Caco-2 (cell line): ENCODE measurements around the gene NFAT5. TPM values are rescaled to one million over a fixed set of nuclear protein-coding genes. Genes with fewer than 3 reads are reported as not detected.
"Not testable (repeated sequence)": the region's sequence is repeated elsewhere in the genome, so short reads cannot be mapped to it uniquely, and the experiment has no call there.

ENCODE experiments used
- BruUV-seq: library from RNA; stranded (reverse); fragments of 400-500 nt; replicated peaks from 2 replicates; lab custom pipeline; 2021; lab: Mats Ljungman, UMichigan
- CTCF ChIA-PET: fragments of 300-600 bp; sonication (Branson Sonifier 250); formaldehyde crosslinking; loops from one replicate; lab custom pipeline; 2022; ENCODE audit warnings: antibody characterized with exemption; lab: Charles Lee
- POLR2A ChIA-PET: fragments of 300-600 bp; sonication (Branson Sonifier 250); formaldehyde crosslinking; loops from one replicate; lab custom pipeline; 2022; ENCODE audit warnings: antibody characterized with exemption; lab: Charles Lee
- DNase-seq, 2 experiments: peaks; one replicate each; pipeline versions ENCODE4 v3.0.0 to v3.0.0-alpha.2; 2020 to 2022
- H3K27me3 ChIP-seq: replicated peaks from 2 replicates; pipeline ENCODE4 v1.6.0; 2011; ENCODE audit warnings: low read length; ENCODE audit not compliant: control insufficient read depth, insufficient read depth
- H3K36me3 ChIP-seq: 2 replicates; pipeline ENCODE4 v1.5.1; 2011; ENCODE audit warnings: low read length; ENCODE audit not compliant: control insufficient read depth, insufficient read depth
- H3K4me1 ChIP-seq: fragments of 250-450 bp; sonication (Bioruptor Pico); 2 replicates; pipeline ENCODE4 v1.5.1; 2020; ENCODE audit warnings: mild to moderate bottlenecking
- H3K4me3 ChIP-seq: 2 replicates; pipeline ENCODE4 v1.5.1; 2011; ENCODE audit warnings: low read depth, mild to moderate bottlenecking, control low read depth, low read length
- H3K9me3 ChIP-seq: fragments of 250-450 bp; sonication (Bioruptor Pico); 2 replicates; pipeline ENCODE4 v1.5.1; 2020; ENCODE audit warnings: mild to moderate bottlenecking, moderate library complexity
- H3K27ac Mint-ChIP-seq: one replicate; pipeline ENCODE4 v1.8.0; 2022; ENCODE audit warnings: mixed read lengths; ENCODE audit not compliant: unreplicated experiment
- H3K27me3 Mint-ChIP-seq: one replicate; pipeline ENCODE4 v1.8.0; 2022; ENCODE audit warnings: mixed read lengths; ENCODE audit not compliant: insufficient read depth, unreplicated experiment
- H3K36me3 Mint-ChIP-seq: one replicate; pipeline ENCODE4 v1.8.0; 2022; ENCODE audit warnings: mild to moderate bottlenecking, mixed read lengths; ENCODE audit not compliant: insufficient read depth, unreplicated experiment
- H3K4me1 Mint-ChIP-seq: one replicate; pipeline ENCODE4 v1.8.0; 2022; ENCODE audit warnings: low read depth, mixed read lengths; ENCODE audit not compliant: unreplicated experiment
- H3K4me3 Mint-ChIP-seq: one replicate; pipeline ENCODE4 v1.8.0; 2022; ENCODE audit warnings: mild to moderate bottlenecking, moderate library complexity, mixed read lengths; ENCODE audit not compliant: unreplicated experiment
- H3K9me3 Mint-ChIP-seq: one replicate; pipeline ENCODE4 v1.8.0; 2022; ENCODE audit warnings: mixed read lengths; ENCODE audit not compliant: unreplicated experiment
- CTCF ChIP-seq, 2 experiments: fragments of 200-600 bp in 1 of 2; IDR thresholded peaks; 1 replicate in 1 of 2; 2 replicates in 1 of 2; pipeline versions ENCODE4 v1.5.1 to v1.8.0; 2011 to 2022; ENCODE audit warnings: antibody characterized with exemption in 1 of 2, control low read depth in 1 of 2, inconsistent platforms in 1 of 2, low read depth in 1 of 2, low read length in 1 of 2, mild to moderate bottlenecking in 1 of 2, moderate library complexity in 1 of 2; ENCODE audit not compliant: insufficient read depth in 1 of 2, severe bottlenecking in 1 of 2, unreplicated experiment in 1 of 2
- intact Hi-C: fragments of 100-400 bp; cut with micrococcal nuclease; formaldehyde crosslinking; loops from one replicate; pipeline ENCODE4 v1.10.0; 2022; ENCODE audit not compliant: unreplicated experiment
- total RNA-seq: library from RNA; stranded (reverse); gene quantifications from 2 replicates; pipeline ENCODE4 v1.2.3, GENCODE V29; 2022

NFAT5 gene
- total RNA-seq, 1 experiment from 2014 or later = 87.6 TPM

- no peaks in the 10 kb centered on the region for H3K36me3 ChIP-seq
- Mint-ChIP-seq H3K27me3 (no peaks in the 10 kb centered on the region), H3K9me3 (no peaks in the 10 kb centered on the region), H3K27ac (no peak overlapping the region), H3K4me1 (no peaks in the 10 kb centered on the region), H3K4me3 (no peak overlapping the region), H3K36me3 (no peaks in the 10 kb centered on the region)
- DNase-seq = no peak
- POLR2A ChIA-PET = no interaction called here
- intact Hi-C loops = no loop called here
- no peaks in the 10 kb centered on the region for H3K4me1 ChIP-seq
- H3K9me3 ChIP-seq = no peaks in the 10 kb centered on the region
- CTCF ChIA-PET = no interaction called here
- no peak for TF ChIP-seq CTCF (IDR thresholded peaks at IDR 0.05; ENCODE audit: insufficient read depth in 1 of 2, low read depth in 1 of 2, low read length in 1 of 2, severe bottlenecking in 1 of 2, unreplicated experiment in 1 of 2)
- no TSS peak for BruUV-seq
- no peak overlapping the region for H3K4me3 ChIP-seq
- no peaks in the 10 kb centered on the region for H3K27me3 ChIP-seq
Measured at GRCh38 chr16:69555437-69555836, 10.3 kb upstream of the NFAT5 start.

- POLR2A ChIA-PET = no interaction called here
- H3K27me3 ChIP-seq = no peaks in the 10 kb centered on the region
- H3K4me1 Mint-ChIP-seq = no peaks in the 10 kb centered on the region
- no peaks in the 10 kb centered on the region for H3K9me3 ChIP-seq
- no peak overlapping the region for H3K27ac Mint-ChIP-seq
- no peaks in the 10 kb centered on the region for H3K4me1 ChIP-seq
- no peaks in the 10 kb centered on the region for H3K27me3 Mint-ChIP-seq
- no peaks in the 10 kb centered on the region for H3K9me3 Mint-ChIP-seq
- BruUV-seq = no TSS peak
- no peak overlapping the region for H3K4me3 ChIP-seq
- DNase-seq = no peak
- CTCF ChIA-PET = no interaction called here
- TF ChIP-seq CTCF (IDR thresholded peaks at IDR 0.05; ENCODE audit: insufficient read depth in 1 of 2, low read depth in 1 of 2, low read length in 1 of 2, severe bottlenecking in 1 of 2, unreplicated experiment in 1 of 2) = no peak
- H3K36me3 Mint-ChIP-seq = no peaks in the 10 kb centered on the region
- intact Hi-C loops = no loop called here
- no peak overlapping the region for H3K4me3 Mint-ChIP-seq
- no peaks in the 10 kb centered on the region for H3K36me3 ChIP-seq
Measured at GRCh38 chr16:69555867-69556266, 9.9 kb upstream of the NFAT5 start.

- no peaks in the 10 kb centered on the region for H3K36me3 ChIP-seq
- POLR2A ChIA-PET = no interaction called here
- no peaks in the 10 kb centered on the region for H3K9me3 ChIP-seq
- CTCF ChIA-PET = no interaction called here
- no peaks in the 10 kb centered on the region for H3K9me3 Mint-ChIP-seq
- intact Hi-C loops = no loop called here
- H3K27me3 Mint-ChIP-seq = no peaks in the 10 kb centered on the region
- H3K4me3 ChIP-seq = no peak overlapping the region
- no peaks in the 10 kb centered on the region for H3K27me3 ChIP-seq
- DNase-seq = no peak
- TF ChIP-seq CTCF (IDR thresholded peaks at IDR 0.05; ENCODE audit: insufficient read depth in 1 of 2, low read depth in 1 of 2, low read length in 1 of 2, severe bottlenecking in 1 of 2, unreplicated experiment in 1 of 2) = no peak
- H3K4me1 ChIP-seq = peaks cover 22% of the 10 kb centered on the region
- peaks cover 20% of the 10 kb centered on the region for H3K4me1 Mint-ChIP-seq
- no peak overlapping the region for H3K27ac Mint-ChIP-seq
- H3K36me3 Mint-ChIP-seq = peaks cover 12% of the 10 kb centered on the region
- BruUV-seq = no TSS peak
- H3K4me3 Mint-ChIP-seq = no peak overlapping the region
Measured at GRCh38 chr16:69559164-69559563, 6.6 kb upstream of the NFAT5 start.

- intact Hi-C loops = loop anchor here (10.0 kb wide), 1 partner anchor 227 kb away; the partner anchor contains the start of genes COG8, NIP7 and PDF
- not testable (repeated sequence) for H3K27ac Mint-ChIP-seq, H3K9me3 Mint-ChIP-seq, H3K4me3 Mint-ChIP-seq, DNase-seq, BruUV-seq, H3K36me3 ChIP-seq, H3K9me3 ChIP-seq, H3K27me3 Mint-ChIP-seq, H3K4me3 ChIP-seq, H3K27me3 ChIP-seq
- CTCF ChIA-PET = interaction anchor here (0.6 to 1.1 kb wide), 2 partner anchors 23 to 94 kb away, joined by 4 read pairs; no protein-coding TSS in a partner anchor
- peaks cover 19% of the 10 kb centered on the region for H3K36me3 Mint-ChIP-seq
- peaks cover 24% of the 10 kb centered on the region for H3K4me1 Mint-ChIP-seq
- POLR2A ChIA-PET = interaction anchor here (0.6 kb wide), 1 partner anchor 55 kb away, joined by 7 read pairs; no protein-coding TSS in a partner anchor
- peaks cover 26% of the 10 kb centered on the region for H3K4me1 ChIP-seq
Measured at GRCh38 chr16:69561367-69561766, 4.4 kb upstream of the NFAT5 start.
